Measurements from ENCODE around the gene MIER1.

DNA sequence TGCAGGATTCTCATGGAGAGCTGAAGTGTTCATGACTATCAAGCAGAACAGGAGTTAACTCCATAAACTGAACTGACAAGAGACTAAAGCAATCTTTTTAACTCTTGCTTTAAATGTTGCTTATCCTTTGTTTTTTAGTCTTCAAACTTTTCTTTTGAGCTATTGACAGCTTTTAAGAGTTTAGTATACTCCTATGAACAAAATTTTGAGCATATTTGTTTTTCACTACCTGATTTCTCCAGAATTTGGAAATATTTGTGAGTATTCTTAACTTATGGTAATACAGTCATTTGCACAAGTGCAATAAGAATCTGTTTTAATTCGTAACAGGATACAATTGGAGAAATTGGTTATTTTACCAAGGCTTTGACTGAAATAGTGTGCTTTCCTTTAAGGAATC lies 7.3 kb upstream of the MIER1 start:
- no peak for TF ChIP-seq CTCF (IDR thresholded peaks at IDR 0.05; ENCODE audit: low read depth, low read length, poor library complexity, severe bottlenecking)
- TF ChIP-seq EZH2phosphoT487 (IDR thresholded peaks at IDR 0.05; ENCODE audit: borderline replicate concordance, low read length) = no peak

Measured in DOHH2 (cell line).